Measurements from ENCODE around the gene TGIF2. TPM values are rescaled to one million over a fixed set of nuclear protein-coding genes. Genes with fewer than 3 reads are reported as not detected.
A peak's percentile ranks its signal among the peaks of the same experiment; 100 is the strongest.

TGIF2 gene
- total and polyA plus RNA-seq, 9 of the 15 experiments (the other 6 are each of a cell fraction or from before 2014, with no cell fraction given), result 6.8 to 27.8 (median 15.7) TPM

- TF ChIP-seq PHF21A (IDR thresholded peaks at IDR 0.05; ENCODE audit: borderline replicate concordance, low read depth), result no peak
- TF ChIP-seq NFIX (CRISPR knock-in tag; IDR thresholded peaks at IDR 0.05; ENCODE audit: low read depth), result no peak
- TF ChIP-seq ZNF639 (CRISPR knock-in tag; conservative IDR thresholded peaks at IDR 0.05 in 1 of 2, IDR thresholded peaks at IDR 0.05 in 1 of 2), result no peak
- TF ChIP-seq KDM2B (CRISPR knock-in tag; IDR thresholded peaks at IDR 0.05), result no peak
- no peak for TF ChIP-seq CREB5 (CRISPR knock-in tag; IDR thresholded peaks at IDR 0.05)
- no peak for TF ChIP-seq ZNF75A (CRISPR knock-in tag; IDR thresholded peaks at IDR 0.05)
- no peak for TF ChIP-seq ZNF140 (CRISPR knock-in tag; IDR thresholded peaks at IDR 0.05)
- peak; percentile 80 for TF ChIP-seq SPI1 (IDR thresholded peaks at IDR 0.05; ENCODE audit: borderline replicate concordance, low read depth, low read length)
- peak; percentile 83 for TF ChIP-seq MEF2D (tag; conservative IDR thresholded peaks at IDR 0.05; ENCODE audit: low read depth)
- TF ChIP-seq DNMT1 (IDR thresholded peaks at IDR 0.05), result no peak
- Histone ChIP-seq H3K9me1 (ENCODE audit: control insufficient read depth, insufficient read depth, low read length) (no peaks in the 10 kb centered on the region), H3K9me3 (replicated peaks; ENCODE audit: control insufficient read depth, insufficient read depth, low read depth, low read length) (no peaks in the 10 kb centered on the region), H2AFZ (ENCODE audit: low read depth, low read length) (peak overlapping the region; percentile 68), H3K36me3 (ENCODE audit: control insufficient read depth, insufficient read depth, low read length) (no peaks in the 10 kb centered on the region), H4K20me1 (replicated peaks; ENCODE audit: control insufficient read depth, insufficient read depth, low read length) (no peaks in the 10 kb centered on the region), H3K27ac (ENCODE audit: extremely low read depth, low read depth, low read length) (0 out of 3 replicates have a peak overlapping the region, but pooled peaks have one; percentile 8), H3K4me2 (ENCODE audit: insufficient read depth, low read length) (no peak overlapping the region), H3K4me1 (replicated peaks in 1 of 2; ENCODE audit: control insufficient read depth in 2 of 2, insufficient read depth in 2 of 2, low read length in 2 of 2) (peaks cover 9 to 12% of the 10 kb centered on the region in 2 experiments), H3K27me3 (ENCODE audit: control insufficient read depth in 2 of 2, insufficient read depth in 2 of 2, low read length in 2 of 2) (no peaks in the 10 kb centered on the region), H3K4me3 (no peak overlapping the region), H3K9ac (ENCODE audit: insufficient read depth in 1 of 2, low read depth in 2 of 2, low read length in 2 of 2) (0 out of 4 replicates have a peak overlapping the region, but pooled peaks of 1 of the 2 experiments have one; percentile 7), H3K79me2 (ENCODE audit: control insufficient read depth, insufficient read depth, low read length) (no peaks in the 10 kb centered on the region)
- ChIA-PET CTCF (ENCODE audit: low intra/inter-chr PET ratio) (interaction anchor here (0.7 to 1.2 kb wide), 3 partner anchors 54 to 94 kb away, joined by 3 to 5 read pairs (median 3); no protein-coding TSS in a partner anchor), POLR2A (interaction anchor here (0.6 to 1.1 kb wide), 4 partner anchors 11 to 136 kb away, joined by 3 to 4 read pairs (median 3); no protein-coding TSS in a partner anchor)
- ATAC-seq, result no peak
- WGBS (ENCODE audit: insufficient coverage, low coverage, missing lambda C conversion rate), result 22% methylated on average over 5 of the region's 5 CpGs
- intact Hi-C loops (cut with micrococcal nuclease) (no loop called here), in situ Hi-C loops (cut with MboI) (loop anchor here (5.0 kb wide), 1 partner anchor 43 kb away; no protein-coding TSS in a partner anchor)
- no peak for DNase-seq (ENCODE audit: extremely low read depth in 1 of 4, low spot score in 3 of 4)
- peak; percentile 35 for FAIRE-seq
- no TSS peak for BruUV-seq (replicated peaks)
Observed at GRCh38 chr20:36599912-36600345, 26.5 kb downstream of the TGIF2 start.

All from K562 (cell line).